Spleen (tissue), 11 donors: ENCODE results near the gene PRXL2B. TPM values are rescaled to one million over a fixed set of nuclear protein-coding genes. Genes with fewer than 3 reads are reported as not detected.

Source experiments
- DNase-seq: peaks from one replicate; pipeline ENCODE4 v3.0.0-alpha.2; 2020
- H3K27ac ChIP-seq, 8 donors: fragments of 200-600 bp; sonication (generic) in 7 of 8; 1 replicate in 4 of 8; 2 replicates in 4 of 8; pipeline versions ENCODE4 v1.5.0 to v1.8.0; 2016 to 2021; ENCODE audit warnings: inconsistent platforms in 4 of 8, mild to moderate bottlenecking in 4 of 8, moderate library complexity in 1 of 8
- H3K27me3 ChIP-seq, 7 donors: fragments of 200-600 bp; sonication (generic) in 6 of 7; replicated peaks in 1 of 7; 1 replicate in 4 of 7; 2 replicates in 3 of 7; pipeline versions ENCODE4 v1.5.0 to v1.8.0; 2016 to 2021; ENCODE audit warnings: inconsistent platforms in 3 of 7, mild to moderate bottlenecking in 1 of 7
- H3K36me3 ChIP-seq, 6 donors: fragments of 200-600 bp; sonication (generic) in 5 of 6; 1 replicate in 4 of 6; 2 replicates in 2 of 6; pipeline versions ENCODE4 v1.5.0 to v1.8.0; 2016 to 2021; ENCODE audit warnings: inconsistent platforms in 2 of 6
- H3K4me1 ChIP-seq, 6 donors: fragments of 200-600 bp; sonication (generic) in 5 of 6; 1 replicate in 3 of 6; 2 replicates in 3 of 6; pipeline versions ENCODE4 v1.5.0 to v1.8.0; 2016 to 2021; ENCODE audit warnings: inconsistent platforms in 3 of 6
- H3K4me3 ChIP-seq, 8 donors: fragments of 200-600 bp; sonication (generic) in 7 of 8; 1 replicate in 4 of 8; 2 replicates in 4 of 8; pipeline versions ENCODE4 v1.5.0 to v1.8.0; 2016 to 2021; ENCODE audit warnings: inconsistent platforms in 4 of 8, mild to moderate bottlenecking in 4 of 8, moderate library complexity in 2 of 8
- H3K9me3 ChIP-seq, 8 donors: fragments of 200-600 bp; sonication (generic) in 7 of 8; 1 replicate in 4 of 8; 2 replicates in 4 of 8; pipeline versions ENCODE4 v1.5.0 to v1.8.0; 2016 to 2021; ENCODE audit warnings: inconsistent platforms in 4 of 8
- POLR2A ChIP-seq, 3 donors: fragments of 450-650 bp; IDR thresholded peaks; one replicate each; pipeline ENCODE4 v1.5.1; 2017; ENCODE audit warnings: antibody characterized with exemption in 3 of 3, mild to moderate bottlenecking in 1 of 3
- POLR2AphosphoS5 ChIP-seq, 3 donors: sonication (generic); formaldehyde crosslinking; IDR thresholded peaks; one replicate each; pipeline ENCODE4 v1.5.1; 2017; ENCODE audit warnings: antibody characterized with exemption in 3 of 3
- WGBS, 5 donors: extraction: QIAGEN DNeasy Blood & Tissue Kit in 3 of 5; methylation state at CpG; one replicate each; pipeline versions ENCODE4 v1.1.5 to v1.1.7; 2013 to 2018; 5-methylcytosine and 5-hydroxymethylcytosine counted together
- intact Hi-C: fragments of 100-400 bp; cut with DNase I; formaldehyde crosslinking; loops from one replicate; pipeline ENCODE4 v1.15.0; 2023; ENCODE audit warnings: low total_unique reads
- polyA plus RNA-seq, 3 donors: library from polyadenylated mRNA; stranded (reverse); fragments of 200-250 nt; gene quantifications; one replicate each; pipeline ENCODE4 v1.2.1, GENCODE V29; 2013
- total RNA-seq, 7 donors: library from RNA; depleted of rRNA in 3 of 7; stranded (reverse); fragments of >200 nt in 3 of 7; fragmentation: NEBNext Ultra II Directional in 4 of 7; extraction: Animal tissue kit (Norgen Biotek cat#: 25700) in 4 of 7; gene quantifications; one replicate each; pipeline versions ENCODE4 v1.1.0 to v1.2.1, GENCODE V29; 2016 to 2021
- TF ChIP-seq, protein P1 (sequence below), 11 experiments: fragments of 200-600 bp in 7 of 11; fragments of 450-650 bp in 4 of 11; sonication (generic) in 4 of 11; IDR thresholded peaks in 8 of 11; conservative IDR thresholded peaks in 3 of 11; 1 replicate in 7 of 11; 2 replicates in 4 of 11; pipeline versions ENCODE4 v1.4.0 to v1.8.0; 2016 to 2021; ENCODE audit warnings: antibody characterized with exemption in 11 of 11, inconsistent platforms in 4 of 11, mild to moderate bottlenecking in 1 of 11
- donor health status: healthy with polysubstance abuse.
- donor health status: DM: no; HTN: no; CAD: no; lungs with moderate emphysema.
- donor health status: DM: no; HTN: no; CAD: no.
- donor health status: Bipolar disorder and iron deficiency.
- donor health status: healthy.
- donor health status: DM: no; HTN: no; CAD: no.
- donor health status: DM: yes; HTN: yes; CAD: no.

PRXL2B gene
- total and polyA plus RNA-seq, 10 donors, result 10.7 to 43.0 (median 25.0) TPM

- Histone ChIP-seq H3K4me1 (peaks cover 0 to 13% (median 7%) of the 10 kb centered on the region in 6 donors), H3K27ac (no peak overlapping the region), H3K9me3 (peaks cover 0 to 15% (median 12%) of the 10 kb centered on the region in 8 donors), H3K27me3 (peaks cover 0 to 78% (median 29%) of the 10 kb centered on the region in 7 donors), H3K36me3 (no peaks in the 10 kb centered on the region), H3K4me3 (no peak overlapping the region)
- intact Hi-C loops, result no loop called here
- TF ChIP-seq POLR2AphosphoS5 (IDR thresholded peaks at IDR 0.05), result no peak
- TF ChIP-seq, protein P1, sequence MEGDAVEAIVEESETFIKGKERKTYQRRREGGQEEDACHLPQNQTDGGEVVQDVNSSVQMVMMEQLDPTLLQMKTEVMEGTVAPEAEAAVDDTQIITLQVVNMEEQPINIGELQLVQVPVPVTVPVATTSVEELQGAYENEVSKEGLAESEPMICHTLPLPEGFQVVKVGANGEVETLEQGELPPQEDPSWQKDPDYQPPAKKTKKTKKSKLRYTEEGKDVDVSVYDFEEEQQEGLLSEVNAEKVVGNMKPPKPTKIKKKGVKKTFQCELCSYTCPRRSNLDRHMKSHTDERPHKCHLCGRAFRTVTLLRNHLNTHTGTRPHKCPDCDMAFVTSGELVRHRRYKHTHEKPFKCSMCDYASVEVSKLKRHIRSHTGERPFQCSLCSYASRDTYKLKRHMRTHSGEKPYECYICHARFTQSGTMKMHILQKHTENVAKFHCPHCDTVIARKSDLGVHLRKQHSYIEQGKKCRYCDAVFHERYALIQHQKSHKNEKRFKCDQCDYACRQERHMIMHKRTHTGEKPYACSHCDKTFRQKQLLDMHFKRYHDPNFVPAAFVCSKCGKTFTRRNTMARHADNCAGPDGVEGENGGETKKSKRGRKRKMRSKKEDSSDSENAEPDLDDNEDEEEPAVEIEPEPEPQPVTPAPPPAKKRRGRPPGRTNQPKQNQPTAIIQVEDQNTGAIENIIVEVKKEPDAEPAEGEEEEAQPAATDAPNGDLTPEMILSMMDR (IDR thresholded peaks at IDR 0.05 in 8 of 11, conservative IDR thresholded peaks at IDR 0.05 in 3 of 11), result no peak
- no peak for TF ChIP-seq POLR2A (IDR thresholded peaks at IDR 0.05)
- WGBS, 5 donors, result 40 to 87% (median 82%) methylated on average over 1 to 12 of the region's 12 CpGs
- no peak for DNase-seq
Observed at GRCh38 chr1:2633366-2633935, 46.9 kb downstream of the PRXL2B start.

GRCh38 chr1:2633936-2634491, 47.4 kb downstream of the PRXL2B start:
- peak; percentile 69 for DNase-seq
- Histone ChIP-seq H3K27me3 (peaks cover 0 to 73% (median 23%) of the 10 kb centered on the region in 7 donors), H3K36me3 (no peaks in the 10 kb centered on the region), H3K4me1 (peaks cover 0 to 8% (median 1%) of the 10 kb centered on the region in 6 donors), H3K9me3 (peaks cover 0 to 15% (median 12%) of the 10 kb centered on the region in 8 donors), H3K27ac (no peak overlapping the region), H3K4me3 (no peak overlapping the region)
- TF ChIP-seq POLR2AphosphoS5 (IDR thresholded peaks at IDR 0.05) (no peak), POLR2A (IDR thresholded peaks at IDR 0.05) (no peak)
- TF ChIP-seq, protein P1 (IDR thresholded peaks at IDR 0.05 in 8 of 11, conservative IDR thresholded peaks at IDR 0.05 in 3 of 11), result no peak
- intact Hi-C loops, result no loop called here
- 66 to 87% (median 69%) methylated on average over 6 to 8 of the region's 8 CpGs for WGBS, 5 donors

GRCh38 chr1:2635361-2636010, 48.9 kb downstream of the PRXL2B start:
- intact Hi-C loops, result no loop called here
- peaks cover 0 to 7% (median under 1%) of the 10 kb centered on the region in 6 donors for H3K4me1 ChIP-seq
- H3K9me3 ChIP-seq, result peaks cover 0 to 15% (median 12%) of the 10 kb centered on the region in 8 donors
- H3K36me3 ChIP-seq, result no peaks in the 10 kb centered on the region
- 72 to 87% (median 83%) methylated on average over 8 to 10 of the region's 10 CpGs for WGBS, 5 donors
- peak; percentile 64 for DNase-seq
- H3K27me3 ChIP-seq, result peaks cover 0 to 60% (median 17%) of the 10 kb centered on the region in 7 donors
- TF ChIP-seq POLR2A (IDR thresholded peaks at IDR 0.05), result no peak
- TF ChIP-seq POLR2AphosphoS5 (IDR thresholded peaks at IDR 0.05), result peak in 1 of 3 donors; percentile 34
- TF ChIP-seq, protein P1 (IDR thresholded peaks at IDR 0.05 in 8 of 11, conservative IDR thresholded peaks at IDR 0.05 in 3 of 11), result no peak
- no peak overlapping the region for H3K27ac ChIP-seq
- H3K4me3 ChIP-seq, result no peak overlapping the region

- WGBS, 5 donors, result 86 to 95% (median 92%) methylated on average over 7 of the region's 7 CpGs
- TF ChIP-seq, protein P1 (IDR thresholded peaks at IDR 0.05 in 8 of 11, conservative IDR thresholded peaks at IDR 0.05 in 3 of 11), result no peak
- TF ChIP-seq POLR2A (IDR thresholded peaks at IDR 0.05) (no peak), POLR2AphosphoS5 (IDR thresholded peaks at IDR 0.05) (no peak)
- Histone ChIP-seq H3K36me3 (no peaks in the 10 kb centered on the region), H3K27me3 (peaks cover 0 to 53% (median 17%) of the 10 kb centered on the region in 7 donors), H3K27ac (no peak overlapping the region), H3K9me3 (peaks cover 0 to 15% (median 12%) of the 10 kb centered on the region in 8 donors), H3K4me3 (no peak overlapping the region), H3K4me1 (peaks cover 2 to 17% (median 7%) of the 10 kb centered on the region in 6 donors)
- DNase-seq, result peak; percentile 62
- intact Hi-C loops, result no loop called here
Observed at GRCh38 chr1:2636733-2637132, 50.2 kb downstream of the PRXL2B start.
